GM04504 (cell line): ENCODE results near the gene SAMD10.
"Not testable (repeated sequence)": the region's sequence is repeated elsewhere in the genome, so short reads cannot be mapped to it uniquely, and the experiment has no call there.

Experiments
- DNase-seq: peaks from one replicate; pipeline ENCODE4 v3.0.0-alpha.2; 2012; ENCODE audit warnings: low read depth

SAMD10 gene

GRCh38 chr20:63979557-63980316, at the start of gene SAMD10:
SAMD10 (minus strand) TSS chr20:63979642; CDS start chr20:63979467, 175 bp downstream.
- DNase-seq = no peak

GRCh38 chr20:64027981-64028685, 48.7 kb upstream of the SAMD10 start:
- DNase-seq = no peak

- no peak for DNase-seq
These were observed 46.5 kb upstream of the SAMD10 start for GRCh38 chr20:64025826-64026412.

GRCh38 chr20:64025101-64025825, 45.8 kb upstream of the SAMD10 start:
- no peak for DNase-seq

- DNase-seq = no peak
These were observed 44.9 kb upstream of the SAMD10 start for GRCh38 chr20:64024141-64024990.

DNA sequence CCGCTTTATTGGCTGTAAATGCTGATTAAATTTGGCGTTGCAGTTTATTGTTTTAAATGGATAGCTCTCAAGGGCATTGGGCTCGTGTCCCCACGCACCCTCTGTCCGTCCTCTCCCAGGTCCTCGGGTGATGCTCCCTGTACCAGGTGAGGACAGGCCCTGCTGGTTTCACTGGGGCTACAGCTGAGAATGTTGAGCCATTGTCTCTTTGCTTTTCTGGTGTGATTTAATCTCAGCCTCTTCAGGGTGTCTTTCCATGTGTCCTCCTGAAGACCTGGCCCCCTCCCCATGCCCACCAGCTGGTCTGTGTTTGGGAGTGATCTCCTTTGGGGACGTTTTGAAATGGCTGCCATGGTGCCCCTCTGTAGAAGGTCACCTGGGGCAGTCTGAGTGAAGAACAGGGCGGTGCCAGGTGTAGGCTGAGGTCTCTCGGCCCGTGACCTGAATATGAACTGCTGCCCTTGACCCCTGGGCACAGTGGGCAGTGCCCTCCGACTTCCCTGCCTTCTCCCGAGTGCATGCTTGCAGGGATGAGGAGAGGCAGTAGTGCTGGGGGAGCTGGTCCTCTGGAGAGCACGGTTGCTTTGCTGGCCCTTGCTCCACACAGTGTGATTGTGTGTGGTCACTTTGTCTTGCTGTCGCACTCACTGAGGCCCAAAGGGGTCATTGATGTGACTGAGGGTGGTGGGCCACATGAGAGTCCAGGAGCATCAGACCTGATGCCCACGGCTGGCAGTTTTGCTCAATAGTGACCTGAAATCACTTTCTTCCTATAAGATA, 44.1 kb upstream of the SAMD10 start:
- no peak for DNase-seq

GRCh38 chr20:64022671-64023360, 43.4 kb upstream of the SAMD10 start:
- DNase-seq = no peak

GRCh38 chr20:64021124-64021975, 41.9 kb upstream of the SAMD10 start:
- no peak for DNase-seq

DNA sequence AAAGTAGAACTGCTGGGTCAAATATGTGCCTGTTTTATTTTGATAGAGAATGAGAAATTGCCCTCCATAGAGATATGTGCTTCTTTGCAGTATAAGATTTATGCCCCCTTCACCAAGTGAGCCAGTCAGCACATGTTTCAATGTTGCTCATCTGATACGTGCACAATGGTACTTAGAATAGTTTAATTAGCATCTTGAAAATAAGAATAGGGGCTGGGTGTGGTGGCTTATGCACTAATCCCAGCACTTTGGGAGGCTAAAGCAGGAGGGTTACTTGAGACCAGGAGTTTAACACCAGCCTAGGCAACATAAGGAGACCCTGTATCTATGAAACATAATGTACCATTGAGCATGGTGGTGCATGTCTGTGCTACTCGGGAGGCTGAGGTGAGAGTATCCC, 36.2 kb upstream of the SAMD10 start:
- no peak for DNase-seq

DNA sequence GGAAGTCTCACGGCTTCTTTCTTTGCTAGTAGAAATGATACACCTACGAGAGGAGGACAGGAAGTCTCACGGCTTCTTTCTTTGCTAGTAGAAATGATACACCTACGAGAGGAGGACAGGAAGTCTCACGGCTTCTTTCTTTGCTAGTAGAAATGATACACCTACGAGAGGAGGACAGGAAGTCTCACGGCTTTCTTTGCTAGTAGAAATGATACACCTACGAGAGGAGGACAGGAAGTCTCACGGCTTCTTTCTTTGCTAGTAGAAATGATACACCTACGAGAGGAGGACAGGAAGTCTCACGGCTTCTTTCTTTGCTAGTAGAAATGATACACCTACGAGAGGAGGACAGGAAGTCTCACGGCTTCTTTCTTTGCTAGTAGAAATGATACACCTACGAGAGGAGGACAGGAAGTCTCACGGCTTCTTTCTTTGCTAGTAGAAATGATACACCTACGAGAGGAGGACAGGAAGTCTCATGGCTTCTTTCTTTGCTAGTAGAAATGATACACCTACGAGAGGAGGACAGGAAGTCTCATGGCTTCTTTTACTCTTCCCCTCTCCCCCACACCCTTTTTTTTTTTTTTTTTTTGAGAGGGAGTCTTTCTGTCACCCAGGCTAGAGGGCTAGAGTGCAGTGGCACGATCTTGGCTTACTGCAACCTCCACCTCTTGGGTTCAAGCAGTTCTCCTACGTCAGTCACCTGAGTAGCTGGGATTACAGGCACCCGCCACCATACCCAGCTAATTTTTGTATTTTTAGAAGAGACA, 33.1 kb upstream of the SAMD10 start:
- not testable (repeated sequence) for DNase-seq

- no peak for DNase-seq
These were observed 31.9 kb upstream of the SAMD10 start for GRCh38 chr20:64011366-64011779.

DNA sequence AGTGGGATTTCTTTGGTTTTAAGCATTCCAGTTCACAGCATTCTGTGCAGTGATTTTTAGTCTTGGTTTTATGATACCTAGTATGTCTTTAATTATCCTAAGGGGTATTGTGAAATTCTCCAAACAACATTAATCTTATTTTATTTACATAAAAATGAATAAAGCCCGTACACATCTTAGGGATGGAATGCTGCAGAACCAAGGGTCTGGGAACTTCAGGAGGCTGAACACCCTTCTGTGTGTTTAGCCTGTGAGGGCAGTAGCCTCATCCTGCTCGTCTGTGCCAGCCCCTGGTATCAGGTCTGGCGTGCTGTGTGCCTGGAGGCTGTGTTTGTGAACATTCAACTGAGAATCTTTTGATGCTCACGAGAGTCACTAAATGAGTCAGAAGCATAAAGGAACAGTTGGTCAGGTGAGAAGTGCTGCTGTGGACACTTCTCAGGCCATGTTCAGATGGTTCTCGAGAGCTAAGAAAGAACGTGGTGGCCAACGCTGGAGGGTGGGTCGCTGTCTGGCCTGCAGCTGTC, 31.3 kb upstream of the SAMD10 start:
- DNase-seq = peak; percentile 71

- DNase-seq = no peak
These were observed 30.5 kb upstream of the SAMD10 start for GRCh38 chr20:64009811-64010387.

DNA sequence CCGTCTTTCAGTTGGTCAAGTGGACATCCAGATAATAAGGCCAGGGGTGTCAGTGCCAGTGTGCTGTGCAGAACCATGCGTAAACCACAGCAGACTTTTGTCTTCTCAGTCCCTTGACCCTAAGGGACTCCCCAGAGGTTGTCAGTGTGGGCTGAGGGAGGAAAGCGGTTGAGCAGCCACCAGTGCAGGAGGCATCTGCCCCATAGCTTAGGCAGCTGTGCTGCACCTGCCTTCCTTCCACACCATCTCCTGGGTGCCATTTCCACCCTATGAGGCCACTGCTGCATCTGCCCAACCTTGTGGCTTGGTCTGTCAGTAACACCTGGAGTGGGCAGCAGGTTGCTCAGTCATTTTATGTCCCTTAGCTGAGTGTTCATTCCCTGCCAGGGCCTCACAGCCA, 27.5 kb upstream of the SAMD10 start:
- DNase-seq = no peak

GRCh38 chr20:64006490-64006889, 27.0 kb upstream of the SAMD10 start:
- DNase-seq = no peak

DNA sequence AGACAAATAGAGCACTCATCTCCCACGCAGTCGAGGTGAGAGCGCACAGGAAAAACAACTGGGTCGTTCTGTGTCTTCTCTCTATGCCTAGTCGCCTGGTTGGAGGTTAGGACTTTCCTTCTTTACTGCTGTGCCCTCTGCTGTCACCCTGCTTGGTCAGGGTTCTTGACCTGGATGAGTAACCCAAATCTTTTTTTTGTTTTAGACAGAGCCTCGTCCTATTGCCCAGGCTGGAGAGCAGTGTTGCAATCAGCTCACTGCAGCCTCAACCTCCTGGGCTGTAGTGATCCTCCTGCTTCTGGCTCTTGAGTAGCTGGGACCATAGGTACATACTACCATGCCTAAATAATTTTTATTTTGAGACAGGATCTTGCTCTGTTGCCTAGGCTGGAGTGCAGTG, 26.0 kb upstream of the SAMD10 start:
- DNase-seq = no peak

- no peak for DNase-seq
These were observed 24.7 kb upstream of the SAMD10 start for GRCh38 chr20:64003960-64004725.
